NCI-H1436 (cell line): ENCODE data around the gene C6orf136.

Source experiments
- DNase-seq: peaks from one replicate; lab custom pipeline; 2025; lab: John Stamatoyannopoulos, UW

Gene C6orf136

GRCh38 chr6:30686908-30687658 is 40.1 kb downstream of the C6orf136 start:
- DNase-seq, result peak; percentile 99

- DNase-seq, result no peak
These were observed 40.9 kb downstream of the C6orf136 start for GRCh38 chr6:30687659-30688431.

- DNase-seq, result no peak
These were observed 41.6 kb downstream of the C6orf136 start for GRCh38 chr6:30688569-30688968.

- no peak for DNase-seq
These were observed 42.3 kb downstream of the C6orf136 start for GRCh38 chr6:30689022-30689865.

- no peak for DNase-seq
These were observed 43.1 kb downstream of the C6orf136 start for GRCh38 chr6:30689985-30690384.

GRCh38 chr6:30690403-30691207 is 43.7 kb downstream of the C6orf136 start, which contains the start of gene NRM:
NRM (minus strand) TSS chr6:30690984; CDS start chr6:30690974, 10 bp downstream.
- peak; percentile 82 for DNase-seq

GRCh38 chr6:30691208-30691847 is 44.4 kb downstream of the C6orf136 start:
- no peak for DNase-seq

- no peak for DNase-seq
These were observed 49.5 kb downstream of the C6orf136 start for GRCh38 chr6:30696432-30696831.

GRCh38 chr6:30700340-30700739 is 53.4 kb downstream of the C6orf136 start:
- DNase-seq, result no peak
